Activated CD4-positive, alpha-beta T cell treated with anti-CD3 and anti-CD28 coated beads for 48 hours (primary cell): ENCODE data around the gene EIF2B2.

Source experiments
- DNase-seq: peaks from one replicate; pipeline ENCODE4 v3.0.0-alpha.2; 2020

Gene EIF2B2

GRCh38 chr14:75002392-75003249 is at the start of gene EIF2B2:
Gene EIF2B2 (plus strand): TSS chr14:75002921. CDS start chr14:75002991, 70 bp downstream.
- peak; percentile 100 for DNase-seq

DNA sequence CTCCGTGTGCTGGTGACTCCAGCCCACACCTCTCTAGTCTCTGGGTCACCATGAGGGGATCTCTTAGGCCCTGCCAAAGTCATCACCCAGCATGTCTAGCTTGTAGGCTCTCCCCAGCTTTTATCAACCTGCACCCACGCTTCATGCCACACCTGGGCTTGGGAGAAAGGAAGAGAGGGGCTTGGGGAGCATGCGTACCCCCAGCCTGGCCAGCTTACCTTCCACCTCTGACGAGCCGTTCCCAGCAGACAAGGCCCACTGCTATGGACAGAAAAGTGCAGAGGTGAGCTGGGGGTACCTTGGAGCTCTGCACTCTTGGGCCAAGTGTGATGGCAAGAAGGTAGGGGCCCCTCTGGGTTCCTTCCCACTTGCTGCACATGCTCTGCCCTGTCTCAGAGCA is 49.0 kb upstream of the EIF2B2 start:
- DNase-seq, result no peak

DNA sequence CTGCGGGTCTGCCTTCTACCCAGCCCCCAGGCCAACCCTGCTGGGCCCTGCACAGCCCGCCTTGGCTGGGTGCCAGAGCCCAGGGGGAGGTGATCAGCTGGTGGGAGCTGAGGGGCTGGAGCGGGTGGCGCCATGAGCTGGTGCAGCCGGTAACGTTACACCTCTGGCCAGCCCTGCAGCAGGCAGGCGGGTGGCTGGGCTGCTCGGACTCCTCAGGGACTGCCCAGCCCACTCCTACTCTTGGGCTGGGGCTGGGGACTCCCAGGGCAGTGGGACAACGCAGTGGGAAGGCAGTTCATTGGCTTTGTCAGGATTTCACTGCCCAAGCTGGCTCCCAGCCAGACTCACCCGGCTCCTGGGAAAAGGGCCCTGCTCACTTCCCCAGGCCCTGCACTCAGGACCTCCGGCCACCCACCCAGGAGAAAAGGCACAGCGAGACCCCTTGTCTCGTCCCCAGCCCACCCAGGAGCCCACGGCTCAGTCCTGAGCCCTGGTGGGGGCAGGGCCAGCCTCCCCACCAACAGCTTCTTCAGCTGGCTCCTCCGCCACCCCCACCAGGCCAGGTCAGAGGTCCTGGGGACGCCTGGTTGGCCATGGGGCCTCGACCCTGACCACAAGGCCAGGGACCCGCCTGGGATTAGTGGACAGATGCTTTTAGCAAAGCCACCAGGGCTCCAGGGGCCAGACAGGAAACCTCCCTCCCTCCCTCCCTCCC is 48.3 kb upstream of the EIF2B2 start:
- DNase-seq, result no peak

- no peak for DNase-seq
These were observed 47.8 kb upstream of the EIF2B2 start for GRCh38 chr14:74954947-74955228.

DNA sequence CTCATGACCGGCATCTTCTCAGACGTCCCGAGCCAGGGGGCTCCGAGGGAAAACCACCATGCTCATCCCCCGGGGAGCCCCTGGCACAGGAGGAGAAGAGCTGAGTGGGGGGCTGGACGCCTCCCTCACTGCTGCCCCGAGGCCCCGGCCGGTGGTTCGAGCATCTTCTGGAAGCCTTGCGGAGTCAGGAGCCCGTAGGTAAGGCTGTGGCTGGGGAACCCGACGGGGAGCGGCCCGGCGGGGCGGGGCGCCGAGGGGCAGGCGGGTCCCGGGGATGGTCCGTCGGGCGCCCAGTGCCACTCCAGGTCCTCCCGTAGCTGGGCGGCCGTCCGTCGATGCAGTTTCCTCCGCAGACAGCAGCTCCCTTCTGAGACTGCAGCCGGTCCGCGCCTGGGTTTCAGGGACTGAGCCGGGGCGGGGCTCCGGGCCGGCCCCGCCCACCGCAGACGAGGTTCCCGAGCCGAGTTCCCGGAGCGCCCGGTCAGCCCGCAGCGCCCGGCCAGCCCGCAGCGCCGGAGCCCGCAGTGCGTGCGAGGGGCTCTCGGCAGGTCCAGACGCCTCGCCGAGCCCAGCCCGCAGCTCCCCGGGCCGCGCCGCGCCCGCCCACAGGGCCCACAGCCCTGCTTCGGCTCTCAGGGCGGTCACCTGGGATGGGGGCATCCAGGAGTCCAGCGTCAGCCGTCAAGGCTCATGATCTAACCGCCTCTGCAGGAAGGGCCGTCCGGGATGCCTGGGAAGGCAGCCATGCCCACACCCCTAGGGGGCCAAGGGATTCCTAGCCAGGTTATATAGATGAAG is 47.3 kb upstream of the EIF2B2 start, which contains the start of gene PGF:
Gene PGF (minus strand): TSS at position 369 of the 798 bp plus-strand sequence. CDS start 355 bp downstream, at position 14.
- DNase-seq, result peak; percentile 35

- no peak for DNase-seq
These were observed 46.8 kb upstream of the EIF2B2 start for GRCh38 chr14:74956027-74956279.

DNA sequence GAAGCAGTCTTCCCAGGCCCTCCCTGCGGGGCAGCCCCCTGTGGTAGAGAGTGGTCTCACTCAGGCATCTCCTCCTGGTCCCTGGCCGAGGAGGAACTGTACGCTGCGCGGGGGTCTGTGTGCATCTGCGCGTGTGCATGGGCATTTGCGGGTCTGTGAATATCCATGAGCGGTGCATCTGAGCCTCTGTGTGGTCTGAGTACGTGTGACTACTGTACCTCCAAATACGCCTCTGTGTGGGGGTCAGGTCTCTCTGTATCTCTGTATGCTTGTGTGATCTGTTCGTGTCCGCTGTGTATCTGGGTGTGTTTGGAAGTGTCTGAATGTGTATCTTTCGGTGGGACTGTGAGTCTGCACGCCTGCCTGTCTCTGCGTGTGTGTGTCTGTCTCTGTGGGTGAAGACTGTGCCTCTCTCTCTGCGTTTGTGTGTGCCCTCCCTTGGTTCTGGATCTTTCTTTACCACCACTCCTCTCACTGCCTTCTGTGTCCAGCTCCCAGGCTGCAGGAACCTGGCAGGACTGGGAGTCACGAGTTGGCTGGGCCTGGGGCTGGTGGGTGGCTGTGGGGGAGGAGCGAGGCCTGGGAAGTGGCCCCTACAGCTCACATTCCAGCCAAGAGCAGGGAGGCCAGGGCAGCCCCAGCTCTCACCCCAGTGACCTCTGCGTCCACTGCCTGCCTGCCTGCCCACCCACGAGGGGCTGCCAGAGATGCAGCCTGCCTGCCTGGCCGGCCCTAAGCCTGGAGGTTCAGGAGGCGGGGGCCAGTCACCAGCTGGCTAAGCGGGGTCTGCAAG is 46.2 kb upstream of the EIF2B2 start:
- DNase-seq, result no peak

DNA sequence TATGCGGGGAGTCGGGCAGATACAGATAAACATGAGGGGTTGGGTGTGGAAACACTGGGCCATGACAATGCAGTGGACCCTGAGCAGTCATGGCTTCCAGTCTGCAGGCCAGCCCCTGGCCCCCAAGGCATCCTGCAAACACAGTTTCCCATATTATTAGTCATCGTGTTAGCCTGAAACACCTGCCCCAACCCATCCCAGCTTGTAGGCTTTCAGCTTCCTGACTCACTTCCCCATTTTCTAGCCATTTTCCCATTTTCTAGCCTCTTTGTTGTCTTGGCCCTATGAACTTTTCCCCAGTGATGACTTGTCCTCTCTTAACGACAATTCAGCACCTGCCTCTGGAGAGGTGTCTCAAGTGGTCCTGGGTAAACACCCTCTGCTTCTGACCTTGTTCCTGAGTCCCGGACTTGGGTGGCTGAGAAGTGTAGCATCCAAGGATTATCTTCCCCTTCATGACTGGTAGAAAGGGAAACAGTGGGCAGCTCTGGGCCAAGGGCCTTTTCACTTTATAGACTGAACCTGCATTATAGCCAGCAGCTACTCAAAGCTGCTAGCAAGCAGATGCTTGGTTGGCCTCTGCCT is 43.0 kb upstream of the EIF2B2 start:
- DNase-seq, result no peak

DNA sequence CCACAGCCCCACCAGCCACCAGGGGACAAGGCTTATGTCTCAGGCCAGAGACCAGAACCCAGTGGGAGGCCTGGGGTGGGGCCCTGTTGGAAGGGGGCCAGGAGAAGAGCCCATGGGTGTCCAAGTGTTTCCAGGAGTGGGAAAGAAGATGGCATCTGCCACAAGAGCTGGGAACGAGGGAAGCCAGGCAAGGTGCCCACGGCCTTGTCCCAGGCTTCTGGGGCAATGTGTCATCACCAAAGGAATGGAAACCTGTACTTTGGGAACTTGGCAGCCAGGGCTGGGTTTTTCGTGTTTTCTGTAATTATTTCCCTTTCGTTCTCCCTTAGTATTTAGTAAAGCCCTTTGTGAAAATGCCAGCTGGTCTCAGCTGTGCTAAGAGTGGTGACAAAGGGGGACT is 42.0 kb upstream of the EIF2B2 start:
- DNase-seq, result no peak

DNA sequence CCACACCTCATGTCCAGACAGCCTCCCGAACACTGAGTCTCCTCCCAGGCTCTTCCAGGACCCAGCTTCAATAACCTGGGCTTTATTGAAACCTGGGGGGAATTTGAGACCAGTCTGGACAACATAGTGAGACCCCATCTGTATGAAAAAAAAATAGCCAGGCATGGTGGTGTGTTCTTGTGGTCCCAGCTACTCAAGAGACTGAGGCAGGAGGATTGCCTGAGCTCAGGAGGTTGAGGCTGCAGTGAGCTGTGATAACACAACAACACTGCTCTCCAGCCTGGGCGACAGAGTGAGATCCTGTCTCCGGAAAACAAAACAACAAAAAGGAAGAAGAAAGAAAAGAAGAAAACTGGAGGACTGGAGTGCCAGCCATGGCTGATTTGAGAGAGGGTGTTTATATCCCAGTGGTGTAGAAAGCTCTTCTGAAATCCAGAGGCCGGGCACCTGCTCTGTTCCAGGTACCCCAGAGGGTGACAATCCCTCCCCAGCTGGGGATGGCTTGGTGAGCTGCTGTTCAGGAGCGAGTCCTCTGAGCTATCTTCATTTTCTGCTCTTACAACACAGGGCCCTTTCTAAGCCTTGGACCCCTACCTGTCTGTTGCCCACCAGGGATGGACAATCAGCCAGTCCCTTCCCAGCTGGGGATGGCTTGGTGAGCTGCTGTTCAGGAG is 41.3 kb upstream of the EIF2B2 start:
- no peak for DNase-seq

DNA sequence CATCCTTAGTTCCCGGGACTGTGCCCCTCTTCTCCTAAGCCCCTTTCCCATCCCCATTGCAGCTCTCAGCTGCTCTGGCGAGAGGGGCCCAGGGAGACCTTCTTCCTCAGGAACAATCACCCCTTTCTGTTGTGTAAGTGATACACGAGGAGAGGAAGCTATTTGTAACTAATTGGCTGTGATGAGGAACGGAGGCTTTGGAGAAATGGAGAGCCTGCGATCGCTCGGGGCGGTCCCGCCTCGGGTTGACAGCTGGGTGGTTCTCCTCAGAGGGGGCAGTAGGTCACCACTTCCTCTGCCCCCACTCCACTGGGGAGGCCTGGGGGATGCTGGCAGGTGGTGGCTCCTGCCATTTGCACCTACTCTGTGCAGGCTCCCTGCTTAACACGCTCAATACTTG is 40.7 kb upstream of the EIF2B2 start:
- DNase-seq, result no peak

GRCh38 chr14:74962493-74962892 is 40.2 kb upstream of the EIF2B2 start:
- DNase-seq, result no peak

DNA sequence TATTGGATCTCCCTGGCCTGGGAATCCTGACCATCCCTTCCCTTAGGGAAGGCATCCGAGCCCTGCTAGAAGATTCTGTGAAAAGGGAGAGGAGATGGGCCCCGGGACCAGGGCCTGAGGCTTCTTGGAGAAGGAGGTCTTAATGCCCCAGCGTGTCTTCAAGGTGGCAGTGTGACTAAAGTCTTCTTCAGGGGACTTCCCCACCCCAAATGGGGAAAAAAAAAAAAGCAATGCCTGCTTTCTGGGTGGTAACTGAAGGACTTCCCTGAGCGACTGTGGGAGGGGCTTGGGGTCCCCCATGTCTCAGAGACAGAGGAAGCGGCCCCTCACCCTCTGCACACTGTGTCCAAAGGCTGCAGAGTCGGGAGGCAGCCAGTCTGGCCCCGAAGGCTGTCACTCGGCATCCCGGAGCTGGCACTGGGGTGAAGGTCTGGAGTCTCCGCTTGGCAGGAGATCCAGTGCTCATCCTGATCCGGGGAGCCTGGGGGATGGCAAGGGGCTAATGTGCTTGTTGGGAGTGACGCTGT is 39.5 kb upstream of the EIF2B2 start:
- DNase-seq, result no peak

- DNase-seq, result no peak
These were observed 38.9 kb upstream of the EIF2B2 start for GRCh38 chr14:74963705-74964271.

DNA sequence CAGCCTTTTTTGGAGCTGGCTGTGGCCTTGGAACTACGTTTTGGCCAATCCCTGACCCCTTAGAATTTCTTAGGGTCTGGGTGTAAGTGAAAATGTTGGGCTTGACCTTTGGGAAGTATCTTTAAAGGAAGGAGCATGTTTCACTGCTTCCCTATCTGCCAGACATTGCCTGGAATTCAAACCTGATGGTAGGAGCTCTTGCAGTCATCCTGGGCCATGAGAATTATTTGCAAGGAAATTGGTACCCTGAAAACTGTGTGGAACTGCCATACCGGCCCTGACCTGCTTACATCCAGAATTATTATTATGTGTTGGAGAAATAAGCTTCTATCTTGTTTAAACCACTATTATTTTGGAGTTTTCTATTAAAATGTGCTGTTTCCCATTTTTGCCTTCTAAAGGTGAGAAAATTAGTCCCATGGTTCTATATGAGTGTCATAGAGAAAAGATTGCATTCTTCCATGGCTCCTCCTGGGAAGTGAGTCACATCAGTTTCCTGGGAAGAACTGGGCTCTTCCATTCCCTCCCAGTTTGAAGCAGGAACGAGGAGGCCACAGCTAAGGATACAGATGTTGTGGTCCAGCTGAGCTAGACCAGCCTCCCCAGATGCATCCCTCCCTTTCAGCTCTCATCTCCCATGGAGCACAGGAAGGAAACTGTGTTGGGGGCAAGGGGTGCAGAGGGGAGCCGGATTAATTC is 37.8 kb upstream of the EIF2B2 start:
- no peak for DNase-seq

- no peak for DNase-seq
These were observed 37.1 kb upstream of the EIF2B2 start for GRCh38 chr14:74965486-74966153.

- no peak for DNase-seq
These were observed 33.9 kb upstream of the EIF2B2 start for GRCh38 chr14:74968811-74969210.

- peak; percentile 42 for DNase-seq
These were observed 29.6 kb upstream of the EIF2B2 start for GRCh38 chr14:74973003-74973653.

DNA sequence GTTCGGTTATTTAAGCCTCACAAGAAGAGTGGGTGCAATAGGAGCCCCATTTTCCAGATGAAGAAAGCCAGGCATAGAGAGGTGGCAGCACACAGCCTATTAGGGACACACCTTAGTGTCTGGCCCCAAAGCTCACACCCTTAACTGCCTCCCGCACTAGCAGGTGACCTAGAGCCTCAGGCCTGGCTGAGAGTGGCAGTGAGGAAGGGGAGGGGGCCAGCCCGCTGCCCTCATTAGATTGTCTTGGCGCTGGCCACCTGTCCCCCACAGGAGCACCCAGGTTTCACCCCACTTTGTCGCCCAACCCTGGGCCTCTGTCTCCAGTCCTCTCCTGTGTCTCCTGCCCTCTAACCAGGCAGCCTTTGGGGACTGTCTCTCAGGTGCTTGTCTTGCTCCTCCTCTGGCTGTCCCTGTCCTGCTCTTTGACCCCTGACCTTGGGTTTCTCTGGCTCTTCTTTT is 28.8 kb upstream of the EIF2B2 start:
- no peak for DNase-seq
